HG02623 (cell line): Measurements from ENCODE around the gene NDUFS4.
"Not testable (repeated sequence)": the region's sequence is repeated elsewhere in the genome, so short reads cannot be mapped to it uniquely, and the experiment has no call there.

Source experiments
- ATAC-seq: cut with Tn5 transposase; IDR thresholded peaks from one replicate; pipeline ENCODE4 v1.9.1; 2021; ENCODE audit warnings: moderate library complexity; ENCODE audit not compliant: unreplicated experiment

Gene NDUFS4

GRCh38 chr5:53560506-53561191 is at the start of gene NDUFS4:
NDUFS4 (plus strand) TSS chr5:53560639; CDS start chr5:53560663, 24 bp downstream.
- ATAC-seq = peak; percentile 84

DNA sequence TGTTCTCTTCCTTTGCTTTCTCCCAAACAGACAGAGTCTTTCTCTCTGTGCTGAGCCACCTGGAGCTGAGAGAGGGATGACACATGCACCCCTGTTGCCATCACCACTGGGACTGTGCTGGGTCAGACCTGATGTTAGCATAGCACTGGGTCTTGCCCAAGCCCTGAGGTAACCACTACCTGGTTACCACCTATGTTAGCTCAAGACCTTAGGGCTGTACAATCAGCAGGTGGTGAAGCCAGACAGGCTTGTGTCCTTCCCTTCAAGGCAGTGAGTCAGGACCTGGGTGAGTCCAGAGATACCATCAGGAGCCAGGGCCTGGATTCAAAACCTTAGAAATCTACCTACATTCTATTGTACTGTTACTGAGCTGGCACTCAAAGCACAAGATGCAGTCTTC is 47.9 kb upstream of the NDUFS4 start:
- ATAC-seq = no peak

DNA sequence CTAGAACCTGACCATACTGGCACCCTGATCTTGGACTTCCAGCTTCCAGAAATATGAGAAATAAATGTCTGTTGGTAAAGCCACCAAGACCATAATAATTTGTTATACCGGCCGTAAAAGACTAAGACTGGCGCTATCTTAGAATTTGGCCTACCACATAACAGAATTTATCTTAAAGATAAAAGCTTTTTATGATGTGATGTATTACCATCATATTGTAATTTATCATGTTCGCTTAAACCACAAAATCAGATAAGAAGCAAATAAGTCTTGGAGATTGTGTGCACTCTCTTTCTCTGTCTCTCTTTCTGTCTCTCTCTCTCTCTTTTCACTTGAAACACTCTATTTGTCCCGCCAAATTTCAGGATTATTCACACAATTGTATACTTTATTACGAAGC is 44.5 kb upstream of the NDUFS4 start:
- ATAC-seq = no peak

GRCh38 chr5:53520813-53521212 is 39.6 kb upstream of the NDUFS4 start:
- no peak for ATAC-seq

DNA sequence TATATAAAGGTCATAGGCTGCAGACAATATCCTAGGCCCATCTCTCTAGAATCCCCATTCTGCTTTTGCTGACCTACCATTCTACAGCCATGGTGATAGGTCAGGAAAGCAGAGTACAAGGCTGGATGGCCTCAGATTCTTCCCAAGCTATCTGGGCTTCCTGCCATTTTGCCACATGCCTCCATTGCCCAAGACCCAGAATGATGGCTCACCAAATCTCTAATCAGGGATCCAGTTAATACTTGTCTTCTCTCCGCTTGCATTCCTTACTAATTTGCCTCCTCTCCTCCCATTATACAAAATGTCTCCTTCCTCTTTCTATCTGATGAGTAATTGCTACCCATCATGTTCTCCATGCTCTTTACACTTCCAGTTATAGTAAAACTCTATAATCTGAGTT is 22.7 kb upstream of the NDUFS4 start:
- ATAC-seq = no peak

GRCh38 chr5:53540739-53541138 is 19.7 kb upstream of the NDUFS4 start:
- ATAC-seq = not testable (repeated sequence)

DNA sequence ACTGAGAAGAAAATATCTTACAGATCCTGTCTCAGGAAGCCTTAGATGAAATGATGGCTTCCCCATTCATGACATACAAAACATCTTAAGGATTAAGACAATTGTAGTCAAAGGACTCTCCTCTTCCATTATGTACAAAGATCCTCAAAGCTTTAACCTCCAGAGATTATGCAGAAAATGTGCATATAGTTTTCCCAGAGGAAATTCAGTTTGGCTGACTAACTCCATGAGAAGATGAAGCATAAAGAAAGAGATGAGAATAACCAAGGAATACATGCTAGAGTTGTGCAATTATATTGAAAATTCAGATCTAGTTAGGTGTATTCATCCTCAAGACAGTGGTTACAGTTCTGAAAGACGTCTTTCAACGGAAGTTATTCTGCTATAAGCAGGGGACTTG is 18.6 kb upstream of the NDUFS4 start:
- no peak for ATAC-seq

DNA sequence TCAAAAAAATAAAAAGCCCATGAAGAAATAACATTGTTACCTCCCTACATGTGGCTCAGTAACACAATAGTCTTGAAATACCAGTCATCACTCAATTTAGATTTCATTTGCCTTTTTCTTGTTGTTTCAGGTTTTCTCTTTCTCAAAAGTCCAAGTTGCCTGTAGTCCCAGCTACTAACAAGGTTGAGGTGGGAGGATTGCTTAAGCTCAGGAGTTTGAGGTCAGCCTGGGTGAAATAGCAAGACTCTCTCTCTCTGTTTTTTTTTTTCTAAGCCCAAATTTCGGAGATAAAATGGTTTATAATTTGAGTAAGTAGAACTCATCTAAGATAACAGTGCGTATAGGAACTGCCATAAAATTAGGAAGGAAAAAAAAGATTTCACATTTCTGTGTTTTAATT is 17.5 kb upstream of the NDUFS4 start:
- no peak for ATAC-seq

DNA sequence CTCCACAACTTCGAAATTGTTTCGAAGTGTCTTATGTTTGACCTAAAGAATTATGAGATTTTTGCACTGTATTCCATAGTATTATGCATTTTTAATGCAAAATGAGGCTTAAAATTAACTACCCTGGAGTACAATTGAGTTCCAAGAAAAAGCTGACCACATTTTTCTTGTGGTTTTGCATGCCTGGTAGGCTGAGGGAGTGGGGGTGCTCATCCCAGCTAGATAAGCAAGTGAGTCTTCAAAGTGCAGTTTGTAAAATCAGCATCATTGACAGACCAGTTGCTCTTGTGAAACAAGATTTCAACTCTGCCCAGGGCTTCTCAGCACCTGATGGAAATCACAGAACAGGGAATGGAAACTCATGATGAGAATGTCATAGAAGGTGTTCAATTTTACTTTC is 17.0 kb upstream of the NDUFS4 start:
- ATAC-seq = no peak

GRCh38 chr5:53545744-53546143 is 14.7 kb upstream of the NDUFS4 start:
- ATAC-seq = no peak

GRCh38 chr5:53547226-53547625 is 13.2 kb upstream of the NDUFS4 start:
- ATAC-seq = no peak

GRCh38 chr5:53548501-53548900 is 11.9 kb upstream of the NDUFS4 start:
- not testable (repeated sequence) for ATAC-seq

DNA sequence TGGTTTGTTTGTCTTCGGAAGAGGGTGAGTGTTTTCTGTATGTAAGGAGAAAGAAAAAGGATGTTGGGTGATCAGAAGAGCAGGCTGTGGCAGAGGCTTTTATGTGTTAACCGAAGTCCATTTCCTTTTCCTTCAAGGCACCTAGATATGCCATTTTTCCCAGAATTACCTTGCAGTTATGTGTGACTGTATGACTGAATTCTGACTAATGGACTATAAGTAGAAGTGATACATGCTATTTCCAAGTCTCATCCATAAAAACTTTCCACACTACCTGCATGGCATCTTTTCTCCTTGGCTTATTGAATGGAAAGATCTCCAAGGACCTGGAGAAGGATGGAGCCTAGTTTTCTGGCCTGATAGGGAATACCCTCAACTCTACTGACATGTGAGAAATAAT is 10.6 kb upstream of the NDUFS4 start:
- no peak for ATAC-seq

DNA sequence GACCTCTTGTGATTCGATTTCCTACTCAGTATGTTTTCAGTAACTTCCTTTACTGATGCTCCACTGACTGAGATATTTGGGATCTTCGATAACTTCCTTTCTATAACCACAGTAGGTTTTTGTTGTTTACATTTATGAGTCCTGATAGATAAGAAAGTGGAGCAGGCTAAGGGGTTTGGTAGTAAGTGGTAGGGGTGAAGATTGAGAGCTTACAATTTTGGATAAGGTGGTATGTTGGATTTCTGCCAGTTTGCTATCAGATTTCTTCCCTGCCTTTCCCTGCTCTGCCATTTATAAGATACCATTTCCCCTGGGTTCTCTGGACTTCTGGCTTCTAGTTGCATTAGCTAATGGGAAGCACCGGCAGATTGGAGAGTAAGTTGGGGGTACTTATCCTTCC is 7.9 kb upstream of the NDUFS4 start:
- ATAC-seq = no peak

- ATAC-seq = no peak
Observed at GRCh38 chr5:53554444-53554843, 6.0 kb upstream of the NDUFS4 start.

DNA sequence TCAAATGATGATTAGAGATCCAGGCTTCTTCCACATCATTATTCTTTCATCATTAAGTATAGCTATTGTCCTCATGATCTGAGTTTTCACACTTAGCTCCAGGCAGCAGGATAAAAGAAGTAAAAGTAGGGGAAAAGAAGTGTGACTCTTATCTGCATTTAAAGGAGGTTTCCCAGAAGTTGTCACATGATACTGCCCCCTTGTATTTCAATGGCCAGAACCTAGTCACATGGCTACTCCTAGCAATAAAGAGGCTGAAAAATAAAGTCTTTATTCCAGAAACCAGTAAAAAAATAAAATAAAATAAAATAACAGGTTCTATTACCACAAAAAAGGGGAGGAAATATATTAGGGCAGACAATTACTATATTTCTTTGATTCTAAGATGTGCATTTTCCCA is 5.3 kb upstream of the NDUFS4 start:
- ATAC-seq = no peak

- ATAC-seq = no peak
Observed at GRCh38 chr5:53556001-53556400, 4.4 kb upstream of the NDUFS4 start.

- ATAC-seq = no peak
Observed at GRCh38 chr5:53557386-53557785, 3.1 kb upstream of the NDUFS4 start.

DNA sequence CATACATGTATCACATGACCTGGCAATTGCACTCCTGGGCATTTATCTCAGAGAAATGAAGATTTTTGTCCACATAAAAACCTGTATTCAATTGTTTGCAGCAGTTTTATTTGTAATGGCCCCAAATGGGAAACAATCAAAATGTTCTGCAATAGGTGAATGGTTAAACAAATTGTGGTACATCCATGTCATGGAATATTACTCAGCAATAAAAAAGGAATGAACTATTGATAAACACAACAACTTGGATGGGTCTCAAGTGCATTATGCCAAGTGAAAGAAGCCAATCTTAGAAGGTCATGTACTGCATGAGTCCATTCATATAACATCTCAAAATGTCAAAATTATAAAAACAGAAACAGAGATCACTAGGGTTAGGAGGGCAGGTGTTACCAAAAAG is 1.5 kb upstream of the NDUFS4 start:
- ATAC-seq = no peak

DNA sequence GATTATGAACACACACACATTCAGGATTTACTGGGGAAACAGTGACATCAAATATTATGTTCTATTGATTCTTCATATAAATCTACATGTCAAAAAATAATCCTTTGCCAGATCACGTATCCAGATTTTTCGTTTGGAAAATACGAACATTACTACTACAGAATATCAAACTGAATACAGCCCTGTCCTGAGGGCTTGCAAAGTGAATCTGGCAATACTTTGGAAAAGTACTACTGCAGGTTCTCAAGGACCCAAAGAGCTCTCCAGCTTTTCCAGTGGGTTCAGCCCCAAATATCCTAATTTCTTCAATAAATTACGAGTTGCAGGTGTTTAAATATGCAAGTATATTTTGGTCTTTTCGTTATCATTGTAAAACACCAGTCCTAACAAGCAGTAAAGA is 411 bp upstream of the NDUFS4 start:
- peak; percentile 4 for ATAC-seq

DNA sequence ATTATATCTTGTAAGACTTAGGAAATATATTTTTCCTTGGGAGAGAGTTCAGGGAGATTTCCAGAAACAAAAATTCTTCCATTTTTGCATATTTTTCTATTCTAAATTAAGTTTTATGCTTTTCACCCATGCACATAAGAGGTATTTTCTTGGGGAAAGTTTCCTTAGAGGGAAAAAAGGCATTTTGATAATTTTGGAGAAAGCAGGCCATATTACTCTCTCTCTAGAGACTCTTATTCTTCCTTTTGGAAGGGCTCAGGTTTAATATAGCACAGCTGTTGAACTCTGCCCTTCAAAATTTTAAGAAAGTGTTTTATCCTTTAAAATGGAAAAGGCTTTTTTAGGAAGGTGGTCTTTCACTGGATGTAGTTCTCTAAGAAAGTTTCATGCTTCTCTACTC is 8.0 kb downstream of the NDUFS4 start:
- no peak for ATAC-seq

- no peak for ATAC-seq
Observed at GRCh38 chr5:53568871-53569270, 8.4 kb downstream of the NDUFS4 start.

GRCh38 chr5:53569453-53569852 is 9.0 kb downstream of the NDUFS4 start:
- no peak for ATAC-seq
